Esophagus muscularis mucosa (tissue), 4 donors: Measurements from ENCODE around the gene GPR21. TPM values are rescaled to one million over a fixed set of nuclear protein-coding genes. Genes with fewer than 3 reads are reported as not detected.
A peak's percentile ranks its signal among the peaks of the same experiment; 100 is the strongest.

Experiments used
- DNase-seq: peaks from one replicate; pipeline ENCODE4 v3.0.0-alpha.2; 2017; ENCODE audit errors: extremely low spot score
- H3K27ac ChIP-seq, 4 donors: fragments of 200-600 bp; sonication (generic); replicated peaks in 1 of 4; 1 replicate in 3 of 4; 2 replicates in 1 of 4; pipeline ENCODE4 v1.5.1; 2016 to 2019; ENCODE audit warnings: mild to moderate bottlenecking in 1 of 4
- H3K27me3 ChIP-seq, 4 donors: fragments of 200-600 bp; sonication (generic); one replicate each; pipeline versions ENCODE4 v1.5.1 to v1.6.0; 2016 to 2019
- H3K36me3 ChIP-seq, 4 donors: fragments of 200-600 bp; sonication (generic); one replicate each; pipeline ENCODE4 v1.5.1; 2016 to 2019
- H3K4me1 ChIP-seq, 4 donors: fragments of 200-600 bp; sonication (generic); one replicate each; pipeline ENCODE4 v1.5.1; 2016 to 2019
- H3K4me3 ChIP-seq, 4 donors: fragments of 200-600 bp; sonication (generic); 1 replicate in 2 of 4; 2 replicates in 2 of 4; pipeline ENCODE4 v1.5.1; 2016 to 2019; ENCODE audit warnings: mild to moderate bottlenecking in 4 of 4, moderate library complexity in 1 of 4
- H3K9me3 ChIP-seq, 4 donors: fragments of 200-600 bp; sonication (generic); 1 replicate in 3 of 4; 2 replicates in 1 of 4; pipeline ENCODE4 v1.5.1; 2016 to 2019
- EP300 ChIP-seq: sonication (generic); formaldehyde crosslinking; IDR thresholded peaks from one replicate; pipeline ENCODE4 v1.6.1; 2017; ENCODE audit warnings: antibody characterized with exemption
- POLR2A ChIP-seq: fragments of 450-650 bp; IDR thresholded peaks from one replicate; pipeline ENCODE4 v1.6.1; 2017; ENCODE audit warnings: antibody characterized with exemption, moderate library complexity, mild to moderate bottlenecking, low read depth
- POLR2AphosphoS5 ChIP-seq, 2 donors: sonication (generic); formaldehyde crosslinking; IDR thresholded peaks; one replicate each; pipeline ENCODE4 v1.6.1; 2017; ENCODE audit warnings: antibody characterized with exemption in 2 of 2
- WGBS: methylation state at CpG from one replicate; pipeline ENCODE4 v1.1.5; 2018; 5-methylcytosine and 5-hydroxymethylcytosine counted together
- intact Hi-C: fragments of 100-400 bp; cut with DNase I; formaldehyde crosslinking; loops from one replicate; pipeline ENCODE4 v1.15.1; 2023
- total RNA-seq, 4 donors: library from RNA; depleted of rRNA; stranded (reverse); fragments of >200 nt; gene quantifications; one replicate each; pipeline versions ENCODE4 v1.1.0 to v1.2.1, GENCODE V29; 2016
- TF ChIP-seq, protein P1 (sequence below), 3 experiments: fragments of 200-600 bp in 2 of 3; fragments of 450-650 bp in 1 of 3; sonication (generic) in 2 of 3; IDR thresholded peaks; one replicate each; pipeline ENCODE4 v1.5.1; 2017 to 2019; ENCODE audit warnings: antibody characterized with exemption in 3 of 3, mild to moderate bottlenecking in 2 of 3, moderate library complexity in 1 of 3

GPR21 gene
- total RNA-seq, 4 donors from 2014 or later, result 0.33 to 1.1 (median 0.52) TPM; not detected in 1

DNA sequence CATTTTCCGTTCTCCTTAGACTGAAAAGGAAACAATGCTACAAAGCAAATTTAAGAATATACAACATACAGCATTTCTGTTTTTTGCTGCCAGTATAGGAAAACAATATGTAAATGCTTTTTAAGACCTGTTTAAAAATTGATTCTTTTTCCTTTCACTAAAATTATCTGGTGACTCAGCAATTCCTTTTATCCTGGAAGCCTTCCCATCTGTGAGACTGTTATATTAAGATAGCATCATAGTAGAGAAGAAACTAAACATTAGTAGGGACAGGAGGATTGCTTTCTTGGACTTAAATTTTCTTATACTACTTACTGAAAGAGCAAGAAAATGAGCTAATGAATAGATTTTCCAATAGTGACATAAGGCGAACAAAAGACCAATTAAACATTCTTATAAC lies 30.0 kb upstream of the GPR21 start:
- Histone ChIP-seq H3K4me1 (peaks cover 7 to 44% (median 34%) of the 10 kb centered on the region in 4 donors), H3K9me3 (no peaks in the 10 kb centered on the region), H3K27ac (peak overlapping the region; percentile 39 to 76 (median 60)), H3K27me3 (no peaks in the 10 kb centered on the region), H3K4me3 (peak overlapping the region in 1 of 4 donors; percentile 25), H3K36me3 (peaks cover 0 to 51% (median 36%) of the 10 kb centered on the region in 4 donors)
- TF ChIP-seq EP300 (no peak), POLR2A (no peak), POLR2AphosphoS5 (IDR thresholded peaks at IDR 0.05) (no peak)
- TF ChIP-seq, protein P1, sequence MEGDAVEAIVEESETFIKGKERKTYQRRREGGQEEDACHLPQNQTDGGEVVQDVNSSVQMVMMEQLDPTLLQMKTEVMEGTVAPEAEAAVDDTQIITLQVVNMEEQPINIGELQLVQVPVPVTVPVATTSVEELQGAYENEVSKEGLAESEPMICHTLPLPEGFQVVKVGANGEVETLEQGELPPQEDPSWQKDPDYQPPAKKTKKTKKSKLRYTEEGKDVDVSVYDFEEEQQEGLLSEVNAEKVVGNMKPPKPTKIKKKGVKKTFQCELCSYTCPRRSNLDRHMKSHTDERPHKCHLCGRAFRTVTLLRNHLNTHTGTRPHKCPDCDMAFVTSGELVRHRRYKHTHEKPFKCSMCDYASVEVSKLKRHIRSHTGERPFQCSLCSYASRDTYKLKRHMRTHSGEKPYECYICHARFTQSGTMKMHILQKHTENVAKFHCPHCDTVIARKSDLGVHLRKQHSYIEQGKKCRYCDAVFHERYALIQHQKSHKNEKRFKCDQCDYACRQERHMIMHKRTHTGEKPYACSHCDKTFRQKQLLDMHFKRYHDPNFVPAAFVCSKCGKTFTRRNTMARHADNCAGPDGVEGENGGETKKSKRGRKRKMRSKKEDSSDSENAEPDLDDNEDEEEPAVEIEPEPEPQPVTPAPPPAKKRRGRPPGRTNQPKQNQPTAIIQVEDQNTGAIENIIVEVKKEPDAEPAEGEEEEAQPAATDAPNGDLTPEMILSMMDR (IDR thresholded peaks at IDR 0.05), result no peak
- DNase-seq, result no peak
- 44% methylated on average over 2 of the region's 2 CpGs for WGBS
- intact Hi-C loops, result loop anchor here (10.0 kb wide), 1 partner anchor 341 kb away; no protein-coding TSS in a partner anchor

DNA sequence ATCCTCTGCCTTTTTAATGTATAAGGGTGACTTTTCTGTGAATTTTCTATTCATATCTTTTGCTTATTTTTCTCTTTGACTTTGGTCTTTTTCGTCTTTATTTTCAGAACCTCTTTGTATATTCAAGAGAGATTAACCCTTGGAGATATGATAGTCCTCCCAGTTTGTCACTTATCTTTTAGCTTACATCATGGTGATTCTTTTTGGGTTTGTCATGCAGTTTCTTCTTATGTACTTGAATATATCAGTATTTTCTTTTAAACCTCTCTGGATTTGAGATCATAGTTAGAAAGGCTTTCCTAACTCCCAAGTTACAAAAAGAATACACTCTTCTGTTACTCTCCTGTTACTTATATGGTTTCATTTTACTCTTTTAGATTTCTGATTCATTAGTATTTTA lies 27.5 kb upstream of the GPR21 start:
- DNase-seq, result no peak
- Histone ChIP-seq H3K9me3 (no peaks in the 10 kb centered on the region), H3K27me3 (no peaks in the 10 kb centered on the region), H3K27ac (no peak overlapping the region), H3K4me3 (no peak overlapping the region), H3K4me1 (peaks cover 7 to 41% (median 34%) of the 10 kb centered on the region in 4 donors), H3K36me3 (peaks cover 0 to 49% (median 30%) of the 10 kb centered on the region in 4 donors)
- TF ChIP-seq POLR2A (no peak), POLR2AphosphoS5 (IDR thresholded peaks at IDR 0.05) (no peak), EP300 (no peak)
- TF ChIP-seq, protein P1 (IDR thresholded peaks at IDR 0.05), result no peak
- intact Hi-C loops, result loop anchor here (10.0 kb wide), 1 partner anchor 339 kb away; no protein-coding TSS in a partner anchor
- WGBS, result 39% methylated on average over 1 of the region's 1 CpG

DNA sequence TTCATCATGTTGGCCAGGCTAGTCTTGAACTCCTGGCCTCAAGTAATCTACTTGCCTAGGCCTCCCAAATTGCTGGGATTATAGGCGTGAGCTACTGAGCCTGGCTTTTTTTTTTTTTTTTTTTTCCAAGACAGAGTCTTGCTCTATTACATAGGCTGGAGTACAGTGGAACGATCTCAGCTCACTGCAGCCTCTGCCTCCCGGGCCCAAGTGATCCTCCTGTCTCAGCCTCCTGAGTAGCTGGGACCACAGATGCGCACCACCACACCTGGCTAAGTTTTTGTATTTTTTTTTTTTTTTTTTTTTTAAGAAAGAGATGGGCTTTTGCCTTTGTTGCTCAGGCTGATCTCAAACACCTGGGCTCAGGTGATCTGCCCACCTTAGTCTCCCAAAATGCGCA lies 26.2 kb upstream of the GPR21 start:
- Histone ChIP-seq H3K36me3 (peaks cover 0 to 51% (median 34%) of the 10 kb centered on the region in 4 donors), H3K27me3 (no peaks in the 10 kb centered on the region), H3K4me1 (peaks cover 7 to 46% (median 36%) of the 10 kb centered on the region in 4 donors), H3K27ac (no peak overlapping the region), H3K4me3 (no peak overlapping the region), H3K9me3 (no peaks in the 10 kb centered on the region)
- intact Hi-C loops, result loop anchor here (10.0 kb wide), 1 partner anchor 338 kb away; no protein-coding TSS in a partner anchor
- WGBS, result 98% methylated on average over 5 of the region's 5 CpGs
- no peak for DNase-seq
- TF ChIP-seq EP300, result no peak
- no peak for TF ChIP-seq POLR2AphosphoS5 (IDR thresholded peaks at IDR 0.05)
- no peak for TF ChIP-seq POLR2A

DNA sequence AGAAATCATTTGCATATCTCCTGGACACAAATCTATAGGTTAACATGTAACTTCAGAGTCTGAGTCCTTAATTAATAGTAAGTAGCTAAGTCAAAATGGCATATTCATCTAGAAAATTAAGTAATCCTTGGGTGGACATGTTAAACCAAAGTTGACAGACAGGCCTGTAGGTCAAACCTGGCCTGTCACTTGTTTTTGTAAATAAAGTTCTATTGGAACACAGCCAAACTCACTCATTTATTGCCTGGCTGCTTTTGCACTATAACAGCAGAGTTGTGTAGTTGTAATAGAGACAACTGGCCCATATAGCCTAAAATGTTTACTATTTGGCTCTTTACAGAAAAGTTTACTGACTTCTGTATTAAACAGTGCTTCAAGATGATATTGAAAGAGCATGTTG lies 24.6 kb upstream of the GPR21 start:
- TF ChIP-seq POLR2A (no peak), EP300 (no peak), POLR2AphosphoS5 (IDR thresholded peaks at IDR 0.05) (no peak)
- TF ChIP-seq, protein P1 (IDR thresholded peaks at IDR 0.05), result no peak
- H3K4me3 ChIP-seq, result no peak overlapping the region
- intact Hi-C loops, result loop anchor here (10.0 kb wide), 1 partner anchor 336 kb away; no protein-coding TSS in a partner anchor

DNA sequence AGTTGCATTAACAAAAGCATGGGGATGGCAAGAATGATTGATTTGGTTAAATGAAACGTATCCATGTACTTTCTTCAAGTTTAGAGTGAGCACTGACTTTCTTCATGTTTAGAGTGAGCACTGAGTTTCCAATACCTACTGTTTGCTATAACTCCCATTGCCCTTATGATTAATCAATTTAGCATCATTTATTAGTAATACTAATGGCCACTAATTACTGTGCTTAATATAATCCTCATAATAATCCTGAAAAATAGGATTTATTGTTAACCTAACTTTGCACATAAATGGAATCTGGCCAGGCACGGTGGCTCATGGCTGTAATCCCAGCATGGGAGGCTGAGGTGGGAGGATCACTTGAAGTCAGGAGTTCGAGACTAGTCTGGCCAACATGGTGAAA lies 22.1 kb upstream of the GPR21 start:
- no peak for TF ChIP-seq POLR2A
- TF ChIP-seq, protein P1 (IDR thresholded peaks at IDR 0.05), result no peak
- TF ChIP-seq POLR2AphosphoS5 (IDR thresholded peaks at IDR 0.05), result no peak
- TF ChIP-seq EP300, result no peak
- H3K9me3 ChIP-seq, result no peaks in the 10 kb centered on the region
- intact Hi-C loops, result no loop called here
- peaks cover 6 to 73% (median 57%) of the 10 kb centered on the region in 4 donors for H3K36me3 ChIP-seq
- no peak overlapping the region for H3K27ac ChIP-seq
- no peak for DNase-seq
- H3K27me3 ChIP-seq, result no peaks in the 10 kb centered on the region
- H3K4me3 ChIP-seq, result no peak overlapping the region
- 90% methylated on average over 3 of the region's 3 CpGs for WGBS
- peaks cover 0 to 13% (median 7%) of the 10 kb centered on the region in 4 donors for H3K4me1 ChIP-seq

More for the DNA sequence above, 24.6 kb upstream of the GPR21 start:
- Histone ChIP-seq H3K27me3 (no peaks in the 10 kb centered on the region), H3K4me1 (peaks cover 2 to 32% (median 25%) of the 10 kb centered on the region in 4 donors), H3K9me3 (no peaks in the 10 kb centered on the region), H3K36me3 (peaks cover 0 to 67% (median 47%) of the 10 kb centered on the region in 4 donors), H3K27ac (no peak overlapping the region)
- no peak for DNase-seq
